IPS-11a (cell line): ENCODE data around the gene COL4A1.

ENCODE experiments used
- H3K4me3 ChIP-seq: one replicate; pipeline ENCODE4 v1.5.1; 2013; ENCODE audit warnings: low read depth, low read length, control low read depth

The COL4A1 gene

DNA sequence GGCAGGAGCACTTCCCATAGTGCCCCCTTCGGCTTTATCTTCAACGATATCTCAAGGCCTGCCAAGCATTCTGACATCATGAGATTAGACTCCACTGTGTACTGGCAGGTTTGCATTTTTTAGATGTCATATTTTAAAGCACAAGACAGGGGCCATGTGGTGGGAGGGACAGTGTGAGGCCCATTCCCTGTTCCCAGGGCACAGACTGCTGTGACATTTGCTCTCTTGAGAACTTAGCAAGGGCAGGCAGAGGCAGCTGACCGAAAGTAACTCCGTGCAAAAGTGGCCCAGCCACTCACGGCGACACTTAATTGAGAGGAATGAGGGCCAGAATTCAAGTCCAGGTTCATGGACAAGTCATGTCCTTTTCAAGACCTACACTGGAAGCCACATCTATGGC, 201.8 kb downstream of the COL4A1 start:
- H3K4me3 ChIP-seq: no peak overlapping the region

DNA sequence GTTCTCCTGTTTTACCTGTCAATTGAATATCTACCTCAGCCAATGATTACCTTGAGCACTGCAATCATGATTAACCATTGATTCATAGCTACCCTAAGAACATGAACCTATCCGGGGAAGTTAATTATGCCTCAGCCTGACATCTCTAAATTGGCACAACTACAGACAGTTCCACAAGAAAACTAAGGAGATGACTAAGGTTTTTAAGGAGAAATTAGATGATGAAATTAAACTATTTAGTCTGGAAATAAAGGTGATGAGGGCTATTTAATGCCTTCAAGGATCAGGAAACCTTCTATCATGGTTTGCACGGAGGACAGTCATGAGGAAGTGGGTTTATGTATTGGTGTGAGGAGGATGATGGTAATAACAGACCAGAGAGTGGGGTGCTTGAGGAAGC, 203.4 kb downstream of the COL4A1 start:
- H3K4me3 ChIP-seq: no peak overlapping the region

DNA sequence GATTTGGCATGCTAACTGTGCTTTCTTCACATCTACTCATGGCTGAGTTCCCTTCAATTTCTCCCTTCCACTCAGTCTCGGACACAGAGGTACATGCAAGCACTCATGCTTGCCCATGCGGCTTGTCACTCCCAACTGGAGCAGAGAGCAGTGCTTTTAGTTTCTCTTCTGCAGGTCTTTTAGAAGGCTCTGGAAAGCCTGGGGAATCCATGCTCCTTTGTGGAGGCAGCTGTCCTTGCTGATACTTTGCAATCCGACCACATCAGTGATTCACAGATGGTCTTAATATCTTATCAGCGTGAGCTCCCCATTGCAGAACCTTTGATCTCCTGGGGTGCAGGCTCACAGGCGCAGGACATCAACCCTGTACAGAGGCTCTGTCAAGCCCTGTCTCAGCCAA, 203.9 kb downstream of the COL4A1 start:
- no peak overlapping the region for H3K4me3 ChIP-seq

DNA sequence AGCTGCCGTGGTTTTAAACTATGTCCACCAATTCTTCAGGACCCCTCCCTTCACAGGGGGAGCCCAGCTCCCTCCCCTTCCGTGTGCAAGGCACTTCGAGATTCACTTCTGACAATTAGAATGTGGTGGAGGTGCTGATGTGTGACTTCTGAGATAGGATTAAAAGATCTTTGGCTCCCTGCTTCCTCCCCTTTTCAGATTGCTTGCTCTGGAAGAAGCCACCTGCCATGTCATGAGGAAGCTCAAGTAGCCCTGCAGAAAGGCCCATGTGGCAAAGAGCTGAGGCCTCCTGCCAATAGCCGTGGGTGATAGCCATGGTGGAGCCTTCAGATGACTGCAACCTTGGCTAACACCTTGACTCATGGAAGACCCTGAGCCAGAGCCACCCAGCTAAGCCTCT, 204.9 kb downstream of the COL4A1 start:
- H3K4me3 ChIP-seq: no peak overlapping the region

DNA sequence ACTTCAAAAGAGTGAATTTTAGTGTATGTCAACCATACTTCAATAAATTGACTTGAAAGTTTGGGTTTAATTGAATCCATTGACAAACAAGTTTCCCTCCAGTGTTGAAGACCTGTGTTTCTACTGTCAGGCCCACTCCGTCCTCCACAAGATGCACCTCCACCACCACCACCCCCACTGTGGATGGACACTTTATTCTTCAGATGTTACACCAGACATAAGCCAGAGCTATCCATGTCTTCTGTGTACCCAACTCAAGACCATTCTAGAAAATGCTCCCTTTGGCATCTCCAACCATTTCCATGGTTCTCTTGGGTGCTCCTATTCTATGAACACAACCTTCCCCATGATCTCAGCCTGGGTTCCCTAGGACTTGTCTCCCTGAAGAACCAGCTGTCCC, 207.0 kb downstream of the COL4A1 start:
- no peak overlapping the region for H3K4me3 ChIP-seq
